Right atrium auricular region (tissue), 2 donors: ENCODE results near the gene SULT1C4. TPM values are rescaled to one million over a fixed set of nuclear protein-coding genes. Genes with fewer than 3 reads are reported as not detected.
A peak's percentile ranks its signal among the peaks of the same experiment; 100 is the strongest.

Source experiments
- DNase-seq: peaks from one replicate; pipeline ENCODE4 v3.0.0-alpha.2; 2019; ENCODE audit warnings: low spot score
- H3K27ac ChIP-seq, 2 donors: fragments of 200-600 bp; sonication (generic); 1 replicate in 1 of 2; 2 replicates in 1 of 2; pipeline ENCODE4 v1.5.1; 2016 to 2019
- H3K27me3 ChIP-seq, 2 donors: fragments of 200-600 bp; sonication (generic); one replicate each; pipeline versions ENCODE4 v1.5.1 to v1.6.0; 2017 to 2019
- H3K36me3 ChIP-seq: fragments of 200-600 bp; sonication (generic); one replicate; pipeline ENCODE4 v1.5.1; 2016
- H3K4me1 ChIP-seq, 2 donors: fragments of 200-600 bp; sonication (generic); one replicate each; pipeline versions ENCODE4 v1.5.1 to v1.6.0; 2017 to 2019
- H3K4me3 ChIP-seq, 2 donors: fragments of 200-600 bp; sonication (generic); 1 replicate in 1 of 2; 2 replicates in 1 of 2; pipeline ENCODE4 v1.5.1; 2017 to 2019; ENCODE audit warnings: mild to moderate bottlenecking in 1 of 2, moderate library complexity in 1 of 2
- H3K9me3 ChIP-seq, 2 donors: fragments of 200-600 bp; sonication (generic); one replicate each; pipeline ENCODE4 v1.5.1; 2019
- total RNA-seq, 2 donors: library from RNA; depleted of rRNA; stranded (reverse); fragments of >200 nt; gene quantifications; one replicate each; pipeline ENCODE4 v1.1.0, GENCODE V29; 2016
- TF ChIP-seq, protein P1 (sequence below), 2 donors: fragments of 200-600 bp; sonication (generic); IDR thresholded peaks; one replicate each; pipeline ENCODE4 v1.5.1; 2019; ENCODE audit warnings: antibody characterized with exemption in 2 of 2

SULT1C4 gene
- 10 to 100 TPM in 1 of 2 donors, 1 to 10 TPM in 1; 9.8 to 16.0 TPM for total RNA-seq

- TF ChIP-seq, protein P1, sequence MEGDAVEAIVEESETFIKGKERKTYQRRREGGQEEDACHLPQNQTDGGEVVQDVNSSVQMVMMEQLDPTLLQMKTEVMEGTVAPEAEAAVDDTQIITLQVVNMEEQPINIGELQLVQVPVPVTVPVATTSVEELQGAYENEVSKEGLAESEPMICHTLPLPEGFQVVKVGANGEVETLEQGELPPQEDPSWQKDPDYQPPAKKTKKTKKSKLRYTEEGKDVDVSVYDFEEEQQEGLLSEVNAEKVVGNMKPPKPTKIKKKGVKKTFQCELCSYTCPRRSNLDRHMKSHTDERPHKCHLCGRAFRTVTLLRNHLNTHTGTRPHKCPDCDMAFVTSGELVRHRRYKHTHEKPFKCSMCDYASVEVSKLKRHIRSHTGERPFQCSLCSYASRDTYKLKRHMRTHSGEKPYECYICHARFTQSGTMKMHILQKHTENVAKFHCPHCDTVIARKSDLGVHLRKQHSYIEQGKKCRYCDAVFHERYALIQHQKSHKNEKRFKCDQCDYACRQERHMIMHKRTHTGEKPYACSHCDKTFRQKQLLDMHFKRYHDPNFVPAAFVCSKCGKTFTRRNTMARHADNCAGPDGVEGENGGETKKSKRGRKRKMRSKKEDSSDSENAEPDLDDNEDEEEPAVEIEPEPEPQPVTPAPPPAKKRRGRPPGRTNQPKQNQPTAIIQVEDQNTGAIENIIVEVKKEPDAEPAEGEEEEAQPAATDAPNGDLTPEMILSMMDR (IDR thresholded peaks at IDR 0.05): no peak
- H3K27ac ChIP-seq: peak within 1 kb of the TSS; percentile 86 to 92
- peaks cover 0 to 24% of the 10 kb centered on the region in 2 donors for H3K4me1 ChIP-seq
- H3K4me3 ChIP-seq: peak within 1 kb of the TSS; percentile 51 to 56
- no peaks in the 10 kb centered on the region for H3K9me3 ChIP-seq
- no peaks in the 10 kb centered on the region for H3K27me3 ChIP-seq
- H3K36me3 ChIP-seq: no peaks in the 10 kb centered on the region
- DNase-seq: peak; percentile 65
Observed at GRCh38 chr2:108377815-108378630, at the start of gene SULT1C4. Gene SULT1C4, plus strand, starts transcription at chr2:108377954. Its CDS starts 384 bp downstream, at chr2:108378338.

- TF ChIP-seq, protein P1 (IDR thresholded peaks at IDR 0.05): no peak
- H3K4me3 ChIP-seq: no peak overlapping the region
- no peak overlapping the region for H3K27ac ChIP-seq
- H3K4me1 ChIP-seq: no peaks in the 10 kb centered on the region
- H3K36me3 ChIP-seq: no peaks in the 10 kb centered on the region
- no peaks in the 10 kb centered on the region for H3K27me3 ChIP-seq
- H3K9me3 ChIP-seq: no peaks in the 10 kb centered on the region
- DNase-seq: no peak
Observed at GRCh38 chr2:108329771-108330170, 48.0 kb upstream of the SULT1C4 start.

- Histone ChIP-seq H3K4me3 (no peak overlapping the region), H3K27ac (no peak overlapping the region), H3K4me1 (no peaks in the 10 kb centered on the region), H3K27me3 (no peaks in the 10 kb centered on the region), H3K9me3 (no peaks in the 10 kb centered on the region), H3K36me3 (no peaks in the 10 kb centered on the region)
- DNase-seq: no peak
- TF ChIP-seq, protein P1 (IDR thresholded peaks at IDR 0.05): no peak
Observed at GRCh38 chr2:108330979-108331378, 46.8 kb upstream of the SULT1C4 start.

GRCh38 chr2:108345951-108346350 is 31.8 kb upstream of the SULT1C4 start:
- H3K36me3 ChIP-seq: no peaks in the 10 kb centered on the region
- H3K4me1 ChIP-seq: no peaks in the 10 kb centered on the region
- no peak overlapping the region for H3K4me3 ChIP-seq
- DNase-seq: no peak
- TF ChIP-seq, protein P1 (IDR thresholded peaks at IDR 0.05): no peak
- no peaks in the 10 kb centered on the region for H3K9me3 ChIP-seq
- H3K27me3 ChIP-seq: no peaks in the 10 kb centered on the region
- H3K27ac ChIP-seq: no peak overlapping the region

- no peaks in the 10 kb centered on the region for H3K36me3 ChIP-seq
- no peak overlapping the region for H3K27ac ChIP-seq
- no peaks in the 10 kb centered on the region for H3K27me3 ChIP-seq
- H3K4me1 ChIP-seq: no peaks in the 10 kb centered on the region
- no peak for DNase-seq
- TF ChIP-seq, protein P1 (IDR thresholded peaks at IDR 0.05): no peak
- H3K4me3 ChIP-seq: no peak overlapping the region
- no peaks in the 10 kb centered on the region for H3K9me3 ChIP-seq
Observed at GRCh38 chr2:108346827-108347226, 30.9 kb upstream of the SULT1C4 start.
